PC-3 (cell line): Measurements from ENCODE around the gene LRRC39. TPM values are rescaled to one million over a fixed set of nuclear protein-coding genes. Genes with fewer than 3 reads are reported as not detected.

ENCODE experiments used
- ATAC-seq: fragments of 200-7000 bp; cut with Tn5 transposase; 2 replicates; pipeline ENCODE4 v1.9.1; 2020; ENCODE audit warnings: mild to moderate bottlenecking, moderate library complexity
- BruUV-seq: library from RNA; stranded (reverse); fragments of 400-500 nt; replicated peaks from 2 replicates; lab custom pipeline; 2021; lab: Mats Ljungman, UMichigan
- CTCF ChIA-PET: fragments of 300-600 bp; sonication (Branson Sonifier 250); formaldehyde crosslinking; loops from one replicate; lab custom pipeline; 2022; ENCODE audit warnings: antibody characterized with exemption; lab: Charles Lee
- POLR2A ChIA-PET: fragments of 300-600 bp; sonication (Branson Sonifier 250); formaldehyde crosslinking; loops from one replicate; lab custom pipeline; 2022; ENCODE audit warnings: antibody characterized with exemption; ENCODE audit not compliant: unreplicated experiment; lab: Charles Lee
- DNase-seq: peaks from one replicate; pipeline ENCODE4 v3.0.0-alpha.2; 2015
- H2AFZ ChIP-seq: fragments of 300-600 bp; sonication (generic); 2 replicates; pipeline ENCODE4 v1.6.0; 2016; ENCODE audit warnings: antibody characterized with exemption, low read length
- H3F3A ChIP-seq: fragments of 300-600 bp; sonication (generic); one replicate; pipeline ENCODE4 v1.6.0; 2017; ENCODE audit warnings: antibody characterized with exemption, low read length, control low read depth, mild to moderate bottlenecking; ENCODE audit not compliant: unreplicated experiment
- H3K27ac ChIP-seq: fragments of 300-600 bp; sonication (generic); 2 replicates; pipeline ENCODE4 v1.5.1; 2016; ENCODE audit warnings: mild to moderate bottlenecking, low read length
- H3K27me3 ChIP-seq: fragments of 300-600 bp; sonication (generic); 2 replicates; pipeline ENCODE4 v1.6.1; 2016; ENCODE audit warnings: low read length, mixed read lengths
- H3K36me3 ChIP-seq: fragments of 300-600 bp; sonication (generic); 2 replicates; pipeline ENCODE4 v1.6.1; 2016; ENCODE audit warnings: low read depth, mixed run types, low read length, mixed read lengths
- H3K4me1 ChIP-seq: fragments of 300-600 bp; sonication (generic); 2 replicates; pipeline ENCODE4 v1.5.1; 2016; ENCODE audit warnings: low read length; ENCODE audit not compliant: insufficient read depth
- H3K4me2 ChIP-seq: fragments of 300-600 bp; sonication (generic); 2 replicates; pipeline ENCODE4 v1.6.0; 2016; ENCODE audit warnings: low read length
- H3K4me3 ChIP-seq: fragments of 300-600 bp; sonication (generic); 2 replicates; pipeline ENCODE4 v1.5.1; 2016; ENCODE audit warnings: mild to moderate bottlenecking, low read length, mixed read lengths
- H3K79me2 ChIP-seq: fragments of 300-600 bp; sonication (generic); 2 replicates; pipeline ENCODE4 v1.6.1; 2017; ENCODE audit warnings: low read length, mixed read lengths
- H3K9ac ChIP-seq: fragments of 300-600 bp; sonication (generic); 2 replicates; pipeline ENCODE4 v1.6.0; 2016; ENCODE audit warnings: mild to moderate bottlenecking, low read length
- H3K9me2 ChIP-seq: fragments of 300-600 bp; sonication (generic); replicated peaks from 2 replicates; pipeline ENCODE4 v1.6.1; 2016; ENCODE audit warnings: mixed run types, low read length, mixed read lengths
- H3K9me3 ChIP-seq: fragments of 300-600 bp; sonication (generic); 2 replicates; pipeline ENCODE4 v1.6.1; 2016; ENCODE audit warnings: low read length, mixed read lengths
- H4K20me1 ChIP-seq: fragments of 300-600 bp; sonication (generic); 2 replicates; pipeline ENCODE4 v1.6.1; 2016; ENCODE audit warnings: low read length, mixed read lengths
- EZH2 ChIP-seq: fragments of 300-600 bp; sonication (generic); IDR thresholded peaks from one replicate; pipeline ENCODE4 v1.6.1; 2017; ENCODE audit warnings: antibody characterized with exemption, mild to moderate bottlenecking, low read length; ENCODE audit not compliant: unreplicated experiment
- EZH2phosphoT487 ChIP-seq: fragments of 300-600 bp; sonication (generic); IDR thresholded peaks from 2 replicates; pipeline ENCODE4 v1.6.1; 2018; ENCODE audit warnings: mild to moderate bottlenecking, antibody characterized with exemption, low read length, borderline replicate concordance
- intact Hi-C: fragments of 100-400 bp; cut with micrococcal nuclease; formaldehyde crosslinking; loops from 2 replicates; pipeline ENCODE4 v1.9.0; 2023
- total RNA-seq: library from RNA; depleted of rRNA; stranded (reverse); fragments of >200 nt; gene quantifications from 2 replicates; pipeline ENCODE4 v1.2.3, GENCODE V29; 2014
- TF ChIP-seq, protein P1 (sequence below): fragments of 300-600 bp; sonication (generic); conservative IDR thresholded peaks from 2 replicates; pipeline ENCODE4 v1.5.1; 2017; ENCODE audit warnings: antibody characterized with exemption, low read depth, mild to moderate bottlenecking, low read length

Gene LRRC39
- total RNA-seq, 1 experiment from 2014 or later, result 0.84 TPM

DNA sequence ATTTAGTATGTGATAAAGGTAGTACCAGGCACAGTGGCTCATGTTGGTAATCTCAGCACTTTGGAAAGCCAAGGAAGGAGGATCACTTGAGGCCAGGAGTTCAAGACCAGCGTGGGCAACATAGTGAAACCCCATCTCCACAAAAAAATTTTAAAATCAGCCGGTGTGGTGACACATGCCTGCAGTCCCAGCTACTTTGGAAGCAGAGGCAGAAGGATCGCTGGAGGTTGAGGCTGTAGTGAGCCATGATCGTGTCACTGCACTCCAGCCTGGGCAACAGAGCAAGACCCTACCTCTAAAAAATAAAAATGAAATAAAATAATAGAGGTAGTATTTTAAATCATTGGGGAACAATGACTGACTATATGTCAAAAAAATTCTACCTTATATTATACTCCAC, 62.5 kb downstream of the LRRC39 start:
- ATAC-seq (no peak), DNase-seq (no peak)
- Histone ChIP-seq H3K36me3 (peaks cover 21% of the 10 kb centered on the region; the same call in 1 of the 2 replicates), H2AFZ (no peak overlapping the region), H3K27ac (no peak overlapping the region), H3F3A (no peaks in the 10 kb centered on the region), H3K27me3 (no peaks in the 10 kb centered on the region), H3K79me2 (no peaks in the 10 kb centered on the region), H3K4me2 (no peak overlapping the region), H3K9ac (no peak overlapping the region), H4K20me1 (no peaks in the 10 kb centered on the region), H3K9me3 (no peaks in the 10 kb centered on the region), H3K9me2 (no peaks in the 10 kb centered on the region), H3K4me1 (no peaks in the 10 kb centered on the region), H3K4me3 (no peak overlapping the region)
- TF ChIP-seq EZH2 (no peak), EZH2phosphoT487 (no peak)
- TF ChIP-seq, protein P1, sequence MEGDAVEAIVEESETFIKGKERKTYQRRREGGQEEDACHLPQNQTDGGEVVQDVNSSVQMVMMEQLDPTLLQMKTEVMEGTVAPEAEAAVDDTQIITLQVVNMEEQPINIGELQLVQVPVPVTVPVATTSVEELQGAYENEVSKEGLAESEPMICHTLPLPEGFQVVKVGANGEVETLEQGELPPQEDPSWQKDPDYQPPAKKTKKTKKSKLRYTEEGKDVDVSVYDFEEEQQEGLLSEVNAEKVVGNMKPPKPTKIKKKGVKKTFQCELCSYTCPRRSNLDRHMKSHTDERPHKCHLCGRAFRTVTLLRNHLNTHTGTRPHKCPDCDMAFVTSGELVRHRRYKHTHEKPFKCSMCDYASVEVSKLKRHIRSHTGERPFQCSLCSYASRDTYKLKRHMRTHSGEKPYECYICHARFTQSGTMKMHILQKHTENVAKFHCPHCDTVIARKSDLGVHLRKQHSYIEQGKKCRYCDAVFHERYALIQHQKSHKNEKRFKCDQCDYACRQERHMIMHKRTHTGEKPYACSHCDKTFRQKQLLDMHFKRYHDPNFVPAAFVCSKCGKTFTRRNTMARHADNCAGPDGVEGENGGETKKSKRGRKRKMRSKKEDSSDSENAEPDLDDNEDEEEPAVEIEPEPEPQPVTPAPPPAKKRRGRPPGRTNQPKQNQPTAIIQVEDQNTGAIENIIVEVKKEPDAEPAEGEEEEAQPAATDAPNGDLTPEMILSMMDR, result no peak
- BruUV-seq, result no TSS peak
- CTCF ChIA-PET, result interaction anchor here (0.6 kb wide), 1 partner anchor 49 kb away, joined by 4 read pairs; no protein-coding TSS in a partner anchor
- intact Hi-C loops, result no loop called here
- POLR2A ChIA-PET, result no interaction called here

DNA sequence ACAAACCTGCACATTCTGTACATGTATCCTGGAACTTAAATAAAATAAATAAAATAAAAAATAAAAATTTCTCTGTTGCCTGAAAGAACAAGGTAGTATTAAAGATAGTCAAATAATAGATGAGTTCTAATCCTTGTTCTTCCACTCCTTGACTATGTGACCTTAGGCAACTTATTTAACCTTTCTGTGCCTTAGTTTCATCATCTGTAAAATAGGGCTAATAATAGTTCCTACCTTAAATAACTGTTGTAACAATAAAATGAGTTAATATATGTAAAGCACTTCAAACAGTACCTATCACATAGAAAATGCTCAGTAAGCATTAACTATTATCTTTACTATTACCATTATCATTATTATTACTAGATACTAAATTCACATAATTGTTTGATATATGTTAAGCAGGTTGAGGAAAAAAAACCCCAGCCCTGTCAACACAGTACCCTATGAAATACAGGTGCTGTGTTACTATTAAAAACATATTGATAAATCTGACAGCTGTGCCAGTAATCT, 68.4 kb downstream of the LRRC39 start:
- intact Hi-C loops, result loop anchor here (5.0 kb wide), 1 partner anchor 562 kb away; no protein-coding TSS in a partner anchor
- Histone ChIP-seq H3K4me1 (no peaks in the 10 kb centered on the region), H3F3A (no peaks in the 10 kb centered on the region), H2AFZ (no peak overlapping the region), H3K9ac (no peak overlapping the region), H3K36me3 (peaks cover 30% of the 10 kb centered on the region; the same call in 1 of the 2 replicates), H3K27ac (no peak overlapping the region), H3K4me3 (no peak overlapping the region), H3K27me3 (no peaks in the 10 kb centered on the region), H3K4me2 (no peak overlapping the region), H3K9me2 (no peaks in the 10 kb centered on the region), H3K9me3 (no peaks in the 10 kb centered on the region), H3K79me2 (no peaks in the 10 kb centered on the region), H4K20me1 (no peaks in the 10 kb centered on the region)
- DNase-seq, result no peak
- no TSS peak for BruUV-seq
- POLR2A ChIA-PET, result no interaction called here
- CTCF ChIA-PET, result no interaction called here
- no peak for ATAC-seq
- TF ChIP-seq, protein P1, result no peak
- no peak for TF ChIP-seq EZH2phosphoT487
- TF ChIP-seq EZH2, result no peak

DNA sequence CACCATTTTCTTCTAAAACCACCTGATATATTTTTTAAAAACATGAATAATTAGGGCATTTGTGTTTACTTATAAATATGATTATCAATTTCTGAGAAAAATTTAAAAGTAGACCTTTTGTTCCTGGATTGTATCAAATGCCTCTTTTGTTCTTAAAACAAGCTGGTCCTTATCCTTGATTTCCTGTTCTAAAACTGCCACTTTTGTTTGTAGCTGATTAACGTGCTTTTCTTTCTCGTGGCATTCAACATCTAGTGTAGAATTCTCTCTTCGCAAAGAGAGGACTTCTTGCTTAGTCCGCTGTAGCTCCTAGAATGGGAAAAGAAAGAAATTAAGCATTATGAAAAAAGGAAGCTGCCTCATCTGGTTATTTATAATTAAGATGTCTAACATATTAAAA, 70.4 kb downstream of the LRRC39 start:
- Histone ChIP-seq H4K20me1 (no peaks in the 10 kb centered on the region), H3K36me3 (peaks cover 43% of the 10 kb centered on the region; the same call in 1 of the 2 replicates), H3K9ac (no peak overlapping the region), H3K4me3 (no peak overlapping the region), H2AFZ (no peak overlapping the region), H3K4me2 (no peak overlapping the region), H3K27ac (no peak overlapping the region), H3K79me2 (no peaks in the 10 kb centered on the region), H3K4me1 (no peaks in the 10 kb centered on the region), H3K9me2 (no peaks in the 10 kb centered on the region), H3K27me3 (no peaks in the 10 kb centered on the region), H3F3A (no peaks in the 10 kb centered on the region), H3K9me3 (no peaks in the 10 kb centered on the region)
- ATAC-seq (no peak), DNase-seq (no peak)
- ChIA-PET CTCF (no interaction called here), POLR2A (interaction anchor here (0.7 kb wide), 1 partner anchor 651 kb away, joined by 3 read pairs; no protein-coding TSS in a partner anchor)
- no TSS peak for BruUV-seq
- TF ChIP-seq EZH2phosphoT487 (no peak), EZH2 (no peak)
- TF ChIP-seq, protein P1, result no peak
- intact Hi-C loops, result no loop called here
